SK-MEL-5 (cell line): ENCODE measurements around the gene NTM. TPM values are rescaled to one million over a fixed set of nuclear protein-coding genes. Genes with fewer than 3 reads are reported as not detected.
"Not testable (repeated sequence)": the region's sequence is repeated elsewhere in the genome, so short reads cannot be mapped to it uniquely, and the experiment has no call there.

Source experiments
- DNase-seq: peaks from one replicate; pipeline ENCODE4 v3.0.0-alpha.2; 2016; ENCODE audit warnings: low read depth, low spot score
- in situ Hi-C: cut with HindIII; loops from 2 replicates; pipeline ENCODE4 v1.10.0; 2016; ENCODE audit warnings: low sequenced_read_pairs, high pct_unique_total_duplicates, low pct_unique_long_range_greater_than_20kb
- total RNA-seq: library from RNA; depleted of rRNA; stranded (reverse); fragments of >200 nt; shearing (Covaris generic); gene quantifications from 2 replicates; pipeline ENCODE4 v1.2.3, GENCODE V29; 2014

The NTM gene
- total RNA-seq, 1 experiment from 2014 or later, result 0.95 TPM

GRCh38 chr11:131674051-131674755, 303.8 kb downstream of the NTM start:
- DNase-seq, result peak; percentile 64
- in situ Hi-C loops, result no loop called here

DNA sequence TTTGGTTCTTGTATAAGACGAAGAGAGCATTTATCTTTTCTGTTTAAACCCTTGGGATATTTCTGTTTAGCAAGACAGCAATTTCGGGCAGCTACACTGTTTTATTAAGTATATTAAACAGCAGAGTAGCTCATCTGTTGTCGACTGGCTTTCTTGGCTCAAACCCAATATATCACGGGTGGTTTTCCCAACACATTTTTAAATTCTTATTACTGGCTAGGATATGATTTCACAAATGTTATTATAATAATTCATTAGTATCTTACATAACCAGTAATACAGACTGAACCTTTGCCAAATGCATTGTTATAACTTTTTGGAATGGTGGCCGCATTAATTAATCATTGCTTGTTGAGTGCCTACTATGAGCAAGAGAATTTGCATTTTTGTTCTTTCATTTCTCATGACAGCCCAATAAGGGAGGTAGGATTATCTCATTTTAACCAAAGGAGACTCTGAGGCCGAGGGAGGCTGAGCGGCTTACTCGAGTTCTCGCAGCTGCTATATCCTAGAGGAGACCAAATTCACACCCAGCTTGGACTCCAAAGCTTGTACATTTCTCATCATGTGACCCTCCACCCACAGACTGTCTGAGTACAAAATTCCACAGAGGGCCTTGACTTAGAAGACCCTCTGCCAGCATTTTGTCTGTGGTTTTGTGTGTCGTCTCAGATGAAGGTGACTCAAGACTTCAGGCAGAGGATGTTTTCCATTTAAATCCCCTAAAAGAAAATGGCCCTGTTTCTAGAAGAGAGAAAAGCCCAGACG, 304.9 kb downstream of the NTM start:
- in situ Hi-C loops, result no loop called here
- DNase-seq, result no peak

DNA sequence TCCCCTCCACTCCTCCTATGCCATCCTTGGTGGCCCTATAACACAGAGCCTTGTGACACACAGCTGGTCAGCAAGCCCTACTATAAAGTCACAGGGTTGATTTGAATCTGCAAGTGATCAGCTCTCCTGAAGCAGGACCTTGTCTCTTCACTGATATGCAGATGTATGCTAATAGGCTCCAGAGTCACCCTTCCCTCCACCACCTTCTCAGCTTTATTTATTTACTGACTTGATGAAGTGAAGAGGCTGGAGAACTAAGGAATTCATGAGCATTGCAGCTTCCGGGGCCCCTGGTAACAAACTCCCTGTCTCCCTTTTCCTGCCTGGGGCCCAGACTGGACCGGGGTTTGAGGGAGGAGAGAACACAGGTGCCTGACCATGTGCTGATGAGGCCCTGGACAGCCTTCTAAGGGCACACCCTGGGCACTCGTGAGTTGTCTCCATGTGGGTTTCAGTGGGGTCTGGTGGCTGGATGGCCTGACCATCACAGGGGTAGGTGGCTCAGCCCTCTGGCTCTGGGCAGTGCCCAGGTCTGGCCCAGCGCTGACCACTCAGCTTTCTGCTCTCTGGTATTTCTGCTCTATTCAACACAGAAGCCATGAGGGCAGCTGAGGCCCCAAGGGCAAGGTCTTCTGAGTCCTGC, 307.5 kb downstream of the NTM start:
- in situ Hi-C loops, result no loop called here

GRCh38 chr11:131678658-131679340, 308.4 kb downstream of the NTM start:
- in situ Hi-C loops, result no loop called here
- no peak for DNase-seq

More for the DNA sequence above, 307.5 kb downstream of the NTM start:
- DNase-seq, result no peak

DNA sequence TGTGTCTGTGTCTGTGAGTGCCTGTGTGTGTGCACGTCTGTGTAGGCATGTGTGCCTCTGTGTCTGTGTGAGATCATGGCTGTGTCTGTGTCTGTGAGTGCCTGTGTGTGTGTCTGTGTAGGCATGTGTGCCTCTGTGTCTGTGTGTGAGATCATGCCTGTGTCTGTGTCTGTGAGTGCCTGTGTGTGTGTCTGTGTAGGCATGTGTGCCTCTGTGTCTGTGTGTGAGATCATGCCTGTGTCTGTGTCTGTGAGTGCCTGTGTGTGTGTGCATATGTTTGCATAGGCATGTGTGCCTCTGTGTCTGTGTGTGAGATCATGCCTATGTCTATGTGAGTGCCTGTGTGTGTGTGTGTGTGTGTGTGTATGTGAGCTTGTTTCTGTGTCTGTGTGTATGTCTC, 310.0 kb downstream of the NTM start:
- in situ Hi-C loops, DNase-seq: not testable (repeated sequence)

DNA sequence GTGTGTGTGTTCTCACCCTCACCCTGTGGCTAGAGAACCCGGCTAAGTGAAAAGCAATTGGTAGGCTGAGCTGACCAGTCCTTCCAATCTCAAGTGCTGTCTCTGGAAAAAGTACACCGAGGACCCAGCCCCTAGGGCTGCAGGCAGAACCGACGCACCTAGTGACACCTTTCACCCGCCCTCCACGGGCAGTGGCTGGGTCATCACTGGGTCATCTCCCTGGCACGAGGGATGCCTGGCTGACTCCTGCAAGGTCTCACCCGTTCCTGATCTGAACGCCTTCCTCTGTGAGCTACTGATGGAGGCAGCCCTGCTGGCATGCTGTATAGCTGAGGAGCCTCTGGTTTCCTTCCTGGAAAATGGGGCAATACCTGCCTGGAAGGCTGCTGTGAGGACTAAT, 311.5 kb downstream of the NTM start:
- in situ Hi-C loops, result no loop called here
- no peak for DNase-seq

DNA sequence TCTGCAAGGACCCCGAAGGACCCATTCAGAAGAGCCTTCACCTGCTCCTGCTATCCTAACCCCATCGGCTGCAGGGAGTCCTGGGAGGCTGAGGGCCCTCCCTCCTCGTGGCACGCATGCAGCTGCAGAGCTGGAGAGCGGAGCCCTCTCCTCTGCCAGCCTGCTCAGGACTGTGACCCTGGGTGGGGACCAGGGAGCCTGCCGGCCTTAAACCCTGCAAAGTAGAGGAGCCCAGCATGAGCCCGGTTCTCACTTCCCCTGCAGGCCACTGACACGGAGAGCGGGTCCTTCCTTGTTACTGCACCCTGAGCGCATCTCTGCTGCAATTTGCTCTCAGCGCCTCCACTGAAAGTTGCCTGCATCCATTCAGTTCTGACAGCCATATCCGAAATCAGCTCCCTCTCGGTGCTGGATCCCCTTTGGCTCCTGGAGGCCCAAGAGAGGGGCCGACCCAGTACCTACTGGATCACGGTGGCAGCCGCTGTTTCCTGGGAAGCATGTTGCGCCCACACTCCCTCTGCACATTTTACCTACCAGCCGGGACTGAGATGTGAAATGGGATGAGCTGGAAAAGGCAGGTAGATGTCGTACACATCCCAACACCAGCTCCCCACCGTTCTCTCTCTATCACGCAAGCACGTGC, 312.1 kb downstream of the NTM start:
- in situ Hi-C loops, result no loop called here
- no peak for DNase-seq

GRCh38 chr11:131683131-131683530, 312.7 kb downstream of the NTM start:
- in situ Hi-C loops, result no loop called here

DNA sequence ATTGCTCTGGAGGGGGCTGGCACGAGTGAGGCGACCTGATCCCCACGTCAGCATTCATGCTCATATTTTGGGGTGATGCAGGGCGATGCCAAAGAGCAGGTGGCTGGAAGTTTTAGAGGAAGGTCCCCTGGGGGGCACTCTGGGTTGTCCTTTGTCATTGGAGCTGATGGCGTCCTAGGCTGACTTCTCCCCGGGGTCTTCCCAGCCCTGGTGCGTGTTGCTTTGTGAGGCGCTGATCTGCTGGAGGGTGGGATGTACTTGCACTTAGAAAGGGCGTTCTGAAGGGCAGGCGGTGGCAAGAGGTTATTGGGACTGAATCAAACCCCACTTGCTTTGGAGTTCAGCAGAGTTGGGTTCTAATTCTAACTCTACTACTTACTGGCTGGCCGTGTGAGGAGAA, 313.3 kb downstream of the NTM start:
- in situ Hi-C loops, result no loop called here
- DNase-seq, result no peak

More at GRCh38 chr11:131683131-131683530, 312.7 kb downstream of the NTM start:
- DNase-seq, result no peak

DNA sequence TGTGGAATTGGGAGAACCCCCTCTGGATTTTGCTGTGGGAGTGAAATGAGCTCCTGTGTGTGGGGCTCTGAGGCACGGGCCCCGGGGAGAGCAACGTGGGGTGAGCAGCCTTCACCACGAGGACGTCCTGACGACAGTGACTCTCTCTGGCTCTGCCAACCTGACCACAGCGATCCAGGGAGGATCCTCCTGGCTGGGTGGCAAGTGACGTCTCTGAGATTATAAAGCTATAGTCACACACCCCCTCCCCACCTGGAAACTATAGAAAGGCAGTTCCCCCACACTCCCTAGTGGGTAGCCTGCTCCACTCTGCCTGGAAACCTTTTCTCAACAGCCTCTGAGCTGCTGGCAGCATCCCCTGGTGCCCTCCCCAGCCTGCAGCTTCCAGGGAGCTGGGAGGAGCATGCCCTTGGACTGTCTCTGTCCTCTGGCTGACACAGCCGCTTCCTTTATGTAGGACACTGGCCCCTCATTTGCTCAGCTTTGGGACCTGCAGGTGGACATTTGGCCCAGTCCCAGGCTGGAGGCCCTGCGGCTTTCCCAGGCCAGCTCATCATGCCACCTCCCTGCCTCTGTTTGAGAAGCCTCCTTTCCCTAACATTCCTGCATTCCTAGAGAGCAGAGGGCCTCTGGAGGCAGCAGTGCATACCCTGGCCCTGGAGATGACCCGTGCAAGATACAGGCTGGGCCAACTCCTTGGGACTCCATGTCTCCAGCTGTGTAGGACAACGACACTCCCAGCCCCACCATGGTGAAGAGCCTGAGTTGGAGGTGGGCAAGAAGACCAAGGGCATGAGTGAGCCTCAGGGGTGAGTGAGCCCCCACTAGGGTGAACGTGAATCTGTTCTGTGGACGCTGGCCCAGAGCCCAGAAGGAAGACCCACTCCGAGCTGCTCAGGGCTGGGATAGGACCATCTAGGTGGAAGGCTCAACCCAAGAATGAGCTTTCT, 314.0 kb downstream of the NTM start:
- DNase-seq, result no peak
- in situ Hi-C loops, result no loop called here

GRCh38 chr11:131685206-131685605, 314.8 kb downstream of the NTM start:
- in situ Hi-C loops, result no loop called here
- DNase-seq, result no peak

DNA sequence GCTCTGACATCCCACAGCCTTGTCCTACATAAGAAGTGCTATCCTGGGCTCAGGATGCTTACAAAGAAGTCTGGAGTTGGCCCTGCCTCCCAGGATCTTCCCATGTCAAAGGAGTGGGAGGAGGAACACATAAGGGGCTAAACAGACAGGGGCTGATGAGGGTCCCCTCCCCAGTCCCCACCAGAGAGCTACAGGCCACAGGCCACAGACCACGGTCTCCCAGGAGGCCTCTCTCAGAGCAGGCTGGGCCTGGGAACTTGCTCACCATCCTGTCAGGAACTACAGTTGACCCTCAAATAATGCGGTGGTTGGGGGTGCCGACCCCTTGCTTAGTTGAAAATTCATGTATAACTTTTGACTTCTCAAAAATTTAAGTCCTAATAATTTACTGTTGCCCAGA, 315.5 kb downstream of the NTM start:
- in situ Hi-C loops, result no loop called here
- no peak for DNase-seq

DNA sequence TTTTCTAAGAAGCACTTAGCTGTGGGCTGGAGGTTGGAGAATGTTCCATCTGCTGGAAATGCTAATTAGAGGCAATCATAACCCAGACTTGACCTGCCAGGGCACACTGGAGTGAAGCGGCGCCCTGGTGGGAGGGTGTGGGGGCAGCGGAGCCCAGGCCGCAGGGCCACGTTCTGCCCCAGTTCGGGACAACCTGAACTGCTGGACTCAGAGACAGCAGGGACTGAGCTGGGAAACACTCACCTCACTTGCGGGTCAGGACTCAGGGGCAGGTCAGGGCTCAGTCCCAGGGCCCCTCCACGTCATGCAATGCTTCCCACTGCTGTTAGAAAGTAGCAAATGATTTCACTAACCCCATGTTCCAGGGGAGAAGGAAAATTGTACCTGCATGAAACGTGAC, 316.4 kb downstream of the NTM start:
- in situ Hi-C loops, result no loop called here
- DNase-seq, result no peak

- in situ Hi-C loops, result no loop called here
- DNase-seq, result no peak
Measured at GRCh38 chr11:131687291-131688047, 317.1 kb downstream of the NTM start.

- in situ Hi-C loops, result no loop called here
- DNase-seq, result peak; percentile 51
Measured at GRCh38 chr11:131688048-131688693, 317.8 kb downstream of the NTM start.
